ENCODE data around the gene MORN3.
"Not testable (repeated sequence)": the region's sequence is repeated elsewhere in the genome, so short reads cannot be mapped to it uniquely, and the experiment has no call there.

MORN3 gene

GRCh38 chr12:121637231-121637914 lies 32.1 kb downstream of the MORN3 start:
- DNase-seq, result peak; percentile 62

- no peak for DNase-seq
Observed at GRCh38 chr12:121634836-121635235, 34.6 kb downstream of the MORN3 start.

GRCh38 chr12:121633833-121634196 lies 35.6 kb downstream of the MORN3 start:
- DNase-seq, result not testable (repeated sequence)

GRCh38 chr12:121632069-121632970 lies 37.1 kb downstream of the MORN3 start:
- no peak for DNase-seq

GRCh38 chr12:121630791-121631355 lies 38.6 kb downstream of the MORN3 start:
- no peak for DNase-seq

GRCh38 chr12:121628536-121628935 lies 40.9 kb downstream of the MORN3 start:
- DNase-seq, result no peak

- DNase-seq, result no peak
Observed at GRCh38 chr12:121628037-121628436, 41.4 kb downstream of the MORN3 start.

GRCh38 chr12:121626853-121627640 lies 42.4 kb downstream of the MORN3 start:
- peak; percentile 89 for DNase-seq

GRCh38 chr12:121626087-121626852 lies 43.2 kb downstream of the MORN3 start, which contains the start of gene ORAI1:
TSS of gene ORAI1 (plus strand) at chr12:121626530.
- peak; percentile 95 for DNase-seq

GRCh38 chr12:121620333-121620891 lies 49.0 kb downstream of the MORN3 start:
- no peak for DNase-seq

GRCh38 chr12:121618659-121619233 lies 50.7 kb downstream of the MORN3 start:
- no peak for DNase-seq

- DNase-seq, result peak; percentile 39
Observed at GRCh38 chr12:121614872-121615467, 54.5 kb downstream of the MORN3 start.

- no peak for DNase-seq
Observed at GRCh38 chr12:121613462-121613861, 56.0 kb downstream of the MORN3 start.

GRCh38 chr12:121611306-121611705 lies 58.1 kb downstream of the MORN3 start:
- peak; percentile 30 for DNase-seq

GRCh38 chr12:121610239-121611149 lies 59.0 kb downstream of the MORN3 start:
- DNase-seq, result no peak

GRCh38 chr12:121608301-121608700 lies 61.2 kb downstream of the MORN3 start:
- no peak for DNase-seq

GRCh38 chr12:121603581-121603980 lies 65.9 kb downstream of the MORN3 start:
- DNase-seq, result no peak

- no peak for DNase-seq
Observed at GRCh38 chr12:121602766-121603165, 66.7 kb downstream of the MORN3 start.

GRCh38 chr12:121600702-121601336 lies 68.6 kb downstream of the MORN3 start:
- no peak for DNase-seq

Measured in CD4-positive, alpha-beta T cell treated with Interleukin-21 for 1 hour (primary cell).